ENCODE results near the gene THAP11.
"Not testable (repeated sequence)": the region's sequence is repeated elsewhere in the genome, so short reads cannot be mapped to it uniquely, and the experiment has no call there.

Gene THAP11

DNA sequence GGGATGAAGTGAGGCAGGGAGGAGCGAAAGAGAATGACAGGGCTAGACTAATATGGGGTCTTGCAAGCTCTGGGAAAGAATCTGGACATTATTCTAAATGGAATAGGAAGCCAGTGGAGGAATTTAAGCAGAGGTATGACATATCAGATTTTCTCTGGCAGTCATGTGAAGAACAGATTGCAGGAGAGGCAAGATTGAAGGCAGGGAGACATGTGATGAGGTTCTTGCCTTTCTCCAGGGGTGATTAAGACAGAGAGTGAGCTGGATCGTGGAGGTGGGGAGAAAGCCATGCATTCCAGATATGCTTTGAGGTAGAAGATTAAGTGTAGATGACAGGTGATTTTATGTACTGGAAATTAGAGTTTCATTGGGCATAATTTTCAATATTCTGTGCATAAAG is 4.3 kb upstream of the THAP11 start:
- no peak for DNase-seq

GRCh38 chr16:67841198-67841815 is 813 bp upstream of the THAP11 start:
- DNase-seq = peak; percentile 17

GRCh38 chr16:67842509-67843342 is 606 bp downstream of the THAP11 start:
- no peak for DNase-seq

DNA sequence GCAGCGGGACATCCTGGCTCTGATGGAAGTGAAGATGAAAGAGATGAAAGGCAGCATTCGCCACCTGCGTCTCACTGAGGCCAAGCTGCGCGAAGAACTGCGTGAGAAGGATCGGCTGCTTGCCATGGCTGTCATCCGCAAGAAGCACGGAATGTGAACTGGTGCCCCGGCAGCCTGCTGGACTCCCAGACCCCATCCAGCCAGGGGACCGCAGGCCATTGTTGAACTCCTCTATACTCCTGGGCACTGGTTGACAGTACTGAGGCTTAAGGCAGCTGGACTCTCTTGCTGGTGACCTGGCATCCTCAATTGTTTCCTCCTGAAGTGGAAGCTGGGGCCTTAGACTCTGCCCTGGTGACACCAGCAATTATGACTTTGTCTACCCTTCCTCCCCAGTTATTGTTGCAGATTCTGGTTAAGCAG is 1.2 kb downstream of the THAP11 start:
- no peak for DNase-seq

- no peak for DNase-seq
These were observed 2.4 kb downstream of the THAP11 start for GRCh38 chr16:67844497-67844896.

GRCh38 chr16:67845291-67846062 is 3.4 kb downstream of the THAP11 start:
- DNase-seq = no peak

DNA sequence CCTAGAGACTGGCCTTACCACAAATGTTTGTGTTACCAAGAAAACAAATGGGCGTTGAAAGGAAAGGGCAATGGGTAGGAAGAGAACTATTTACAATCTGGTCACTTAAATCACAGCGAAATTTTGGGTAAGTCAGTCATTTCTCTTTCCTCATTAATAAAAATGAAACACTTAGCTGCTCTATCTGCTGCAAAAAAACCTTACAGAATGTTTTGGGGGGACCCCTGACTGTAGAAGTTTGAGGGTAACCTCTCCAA is 3.9 kb downstream of the THAP11 start:
- no peak for DNase-seq

DNA sequence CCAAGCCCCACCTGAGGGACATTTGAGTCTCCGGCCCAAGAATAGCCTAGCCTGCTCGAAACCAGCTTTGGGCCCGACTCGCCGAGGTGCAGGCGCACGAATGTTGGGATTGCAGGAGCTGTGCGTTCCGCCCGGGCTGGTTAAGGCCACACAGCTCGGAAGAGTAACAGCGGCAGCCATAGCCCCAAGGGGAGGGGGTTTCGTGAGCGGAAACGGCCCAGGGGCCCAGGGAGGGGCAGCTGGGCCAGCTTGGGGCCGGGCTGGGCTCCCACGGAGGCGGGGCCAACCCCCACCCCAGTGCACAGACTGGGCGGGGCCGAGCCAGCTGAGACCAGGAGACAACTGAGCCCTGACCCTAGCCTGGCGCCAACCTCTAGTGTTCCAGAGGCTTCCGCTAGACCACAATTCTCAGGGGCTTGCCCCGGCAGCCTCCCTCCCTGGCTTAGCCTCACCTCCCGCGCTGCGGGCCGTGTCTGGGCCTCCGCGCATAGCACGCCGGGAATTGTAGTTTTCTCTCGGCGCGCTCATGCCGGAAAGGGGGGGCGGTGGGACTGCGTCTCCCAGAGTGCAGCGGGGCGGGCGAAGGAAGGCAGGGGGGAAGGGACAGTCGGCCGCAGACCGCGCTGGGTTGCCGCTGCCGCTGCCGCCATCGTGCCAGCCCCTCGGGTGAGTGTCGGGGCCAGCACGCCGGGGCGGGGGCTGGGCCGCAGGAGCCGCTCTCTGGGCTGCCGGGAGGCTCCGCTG is 4.4 kb downstream of the THAP11 start, which contains the start of gene NUTF2:
Gene NUTF2, plus strand, starts transcription at position 614 of the 744 bp plus-strand sequence. CDS start 18,198 bp downstream, outside the sequence.
- peak; percentile 51 for DNase-seq

GRCh38 chr16:67847064-67847861 is 5.1 kb downstream of the THAP11 start, which contains the start of gene CENPT:
Gene CENPT, minus strand, starts transcription at chr16:67847693. Its CDS starts 13,834 bp downstream, at chr16:67833859.
- no peak for DNase-seq

DNA sequence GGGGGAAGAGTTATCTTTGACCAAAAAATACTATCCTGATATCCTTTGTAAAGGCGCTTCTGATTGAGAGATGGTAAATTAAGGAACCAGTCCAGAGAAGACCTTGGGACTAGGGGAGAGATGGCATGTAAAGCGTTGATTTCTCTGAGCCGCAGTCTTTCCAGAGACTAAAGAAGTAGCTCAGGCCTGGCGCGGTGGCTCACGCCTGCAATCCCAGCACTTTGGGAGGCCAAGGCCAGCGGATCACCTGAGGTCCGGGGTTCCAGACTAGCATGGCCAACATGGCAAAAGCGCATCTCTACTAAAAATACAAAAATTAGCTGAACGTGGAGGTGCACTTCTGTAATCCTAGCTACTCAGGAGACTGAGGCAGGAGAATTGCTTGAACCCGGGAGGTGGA is 6.0 kb downstream of the THAP11 start:
- DNase-seq = no peak

DNA sequence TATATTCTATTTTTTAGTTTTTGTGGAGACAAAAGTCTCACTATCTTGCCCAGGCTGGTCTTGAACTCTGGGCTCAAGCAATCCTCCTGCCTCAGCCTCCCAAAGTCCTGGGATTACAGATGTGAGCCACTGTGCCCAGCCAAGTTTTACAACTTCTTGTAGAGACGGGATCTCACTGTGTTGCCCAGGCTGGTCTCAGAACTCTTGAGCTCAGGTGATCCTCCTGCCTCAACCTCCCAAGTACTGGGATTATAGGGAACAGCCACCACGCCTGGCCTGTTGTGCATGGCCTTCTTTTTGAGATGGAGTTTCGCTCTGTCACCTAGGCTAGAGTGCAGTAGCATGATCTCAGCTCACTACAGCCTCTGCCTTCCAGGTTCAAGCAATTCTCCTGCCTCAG is 11.6 kb downstream of the THAP11 start:
- no peak for DNase-seq

- DNase-seq = no peak
These were observed 13.7 kb downstream of the THAP11 start for GRCh38 chr16:67855789-67856188.

DNA sequence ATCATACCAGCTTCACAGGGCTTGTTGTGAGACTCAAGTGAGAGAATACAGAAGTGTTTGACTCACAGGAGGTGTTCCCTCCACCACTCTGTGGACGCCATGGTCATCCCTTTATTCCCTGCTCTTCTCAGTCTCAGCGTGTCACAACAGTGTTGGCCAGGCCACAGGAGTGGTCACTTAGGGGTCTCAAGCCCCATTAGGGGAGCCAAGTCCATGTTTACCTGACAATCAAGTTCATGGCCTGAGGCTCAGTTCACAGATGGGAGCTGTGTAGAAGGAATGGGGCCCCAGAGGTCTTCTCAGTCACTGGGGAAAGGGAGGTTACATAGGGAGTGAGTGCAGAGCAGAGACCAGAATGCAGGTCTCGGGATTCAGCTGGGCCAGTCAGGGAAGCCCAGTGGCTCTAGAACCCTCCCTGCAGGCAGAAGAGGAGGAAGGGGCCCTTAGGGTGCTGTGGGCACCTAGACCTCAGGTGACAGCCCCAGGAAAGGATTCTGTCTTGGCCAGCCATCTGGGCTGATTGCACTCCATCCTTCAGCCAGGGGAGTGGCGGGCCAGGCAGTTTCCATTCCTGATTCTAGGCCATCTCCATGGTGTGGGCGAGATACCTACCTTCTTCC is 14.9 kb downstream of the THAP11 start:
- DNase-seq = no peak

- DNase-seq = peak; percentile 62
These were observed 15.6 kb downstream of the THAP11 start for GRCh38 chr16:67857547-67858233.

GRCh38 chr16:67858500-67858899 is 16.4 kb downstream of the THAP11 start:
- no peak for DNase-seq

DNA sequence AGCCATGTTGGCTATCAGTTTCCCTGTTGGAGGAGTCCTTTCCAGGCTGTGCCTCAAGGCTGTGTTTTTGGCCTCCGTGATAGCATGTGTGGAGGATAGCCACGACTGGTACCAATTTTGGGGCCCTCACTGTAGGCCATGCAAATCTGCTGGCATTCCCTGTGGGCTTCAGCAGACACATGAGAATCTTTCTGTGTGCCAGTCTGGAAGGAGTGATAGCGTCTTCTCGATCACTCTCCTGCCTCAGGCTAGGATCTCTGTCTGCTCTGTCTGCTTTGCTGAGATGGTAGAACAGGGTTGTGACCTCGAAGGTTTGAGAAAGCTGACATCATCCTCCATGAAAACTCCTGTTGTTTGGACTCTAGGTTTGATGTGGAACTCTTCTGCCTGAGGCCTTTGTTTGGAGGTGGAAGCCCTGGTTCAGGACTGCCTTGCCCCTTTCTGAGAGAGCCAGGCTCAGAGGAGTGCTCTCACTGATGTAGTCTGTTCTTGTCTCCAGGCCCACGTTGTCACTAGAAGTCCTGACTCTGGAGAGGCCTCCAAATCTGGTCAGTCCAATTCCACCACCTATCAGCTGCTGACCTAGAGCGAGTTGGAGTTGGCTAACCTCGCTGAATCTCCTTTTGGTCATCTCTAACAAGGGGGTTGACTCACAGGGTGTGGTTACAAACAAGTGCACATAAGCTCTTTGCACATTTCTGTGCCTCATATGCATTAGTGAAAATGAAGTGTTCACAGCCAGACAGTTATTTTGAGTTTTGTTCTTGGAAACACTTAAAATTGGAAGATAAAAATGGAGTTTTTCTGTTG is 18.7 kb downstream of the THAP11 start:
- DNase-seq = no peak

DNA sequence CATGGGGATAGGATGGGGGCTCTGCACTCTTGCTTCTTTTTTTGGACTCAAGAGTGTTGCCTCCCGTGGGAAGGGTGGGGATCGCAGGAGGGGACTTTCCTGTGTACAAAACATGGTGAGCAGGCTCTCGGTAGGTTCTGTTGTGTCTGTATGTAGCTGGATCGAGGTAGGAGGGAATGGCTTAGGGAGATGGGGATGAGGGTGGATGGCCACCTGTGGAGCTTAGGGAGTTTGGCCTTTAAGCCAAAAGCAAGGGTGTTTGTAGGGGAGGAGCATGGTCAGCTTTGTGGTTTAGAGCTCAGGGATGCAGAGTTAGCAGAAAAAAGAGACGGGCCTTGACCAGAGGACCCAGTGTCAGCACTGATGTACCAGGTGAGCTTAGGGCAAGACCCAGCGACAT is 19.8 kb downstream of the THAP11 start:
- no peak for DNase-seq

DNA sequence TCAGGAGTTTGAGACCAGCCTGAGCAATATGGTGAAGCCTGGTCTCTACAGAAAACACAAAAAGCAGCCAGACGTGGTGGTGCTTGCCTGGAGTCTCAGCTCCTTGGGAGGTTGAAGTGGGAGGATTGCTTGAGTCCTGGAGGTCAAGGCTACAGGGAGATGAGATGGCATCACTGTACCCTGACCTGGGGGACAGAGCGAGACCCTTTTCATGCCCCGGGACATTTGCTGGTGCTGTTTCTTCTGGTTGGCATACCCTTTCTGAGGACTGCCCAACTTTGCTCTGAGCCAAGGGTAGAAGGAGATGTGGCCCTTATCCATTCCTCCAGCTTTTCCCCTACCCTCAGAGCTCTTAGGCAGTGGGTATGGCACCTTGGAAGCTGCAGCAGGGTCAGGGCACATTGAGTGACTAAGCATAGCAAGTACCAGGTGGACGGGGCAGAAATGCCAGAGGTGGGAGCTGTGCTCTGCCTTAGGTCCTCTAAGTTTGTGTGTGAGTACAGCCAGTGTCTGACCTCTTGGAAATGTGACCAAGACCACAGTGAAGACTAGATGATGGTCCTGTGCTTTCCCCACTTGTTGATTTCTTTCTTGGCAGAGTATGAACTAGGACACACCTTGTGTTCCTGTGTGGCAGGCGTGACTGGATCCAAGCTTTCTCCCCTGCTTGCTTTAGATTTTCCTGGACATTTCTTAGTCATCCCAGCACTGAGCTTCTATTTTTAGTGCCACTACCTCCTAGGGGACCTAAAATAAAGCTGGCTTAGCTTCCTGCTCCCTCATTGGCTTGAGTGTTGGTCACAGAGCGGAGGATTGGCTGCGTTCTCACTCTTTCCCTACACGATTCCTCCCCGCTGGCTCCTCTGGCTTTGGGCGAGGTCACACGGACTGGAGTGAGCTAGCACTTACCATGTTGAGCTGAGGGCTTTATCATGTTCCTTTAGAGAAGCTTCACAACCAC is 20.8 kb downstream of the THAP11 start:
- DNase-seq = no peak

DNA sequence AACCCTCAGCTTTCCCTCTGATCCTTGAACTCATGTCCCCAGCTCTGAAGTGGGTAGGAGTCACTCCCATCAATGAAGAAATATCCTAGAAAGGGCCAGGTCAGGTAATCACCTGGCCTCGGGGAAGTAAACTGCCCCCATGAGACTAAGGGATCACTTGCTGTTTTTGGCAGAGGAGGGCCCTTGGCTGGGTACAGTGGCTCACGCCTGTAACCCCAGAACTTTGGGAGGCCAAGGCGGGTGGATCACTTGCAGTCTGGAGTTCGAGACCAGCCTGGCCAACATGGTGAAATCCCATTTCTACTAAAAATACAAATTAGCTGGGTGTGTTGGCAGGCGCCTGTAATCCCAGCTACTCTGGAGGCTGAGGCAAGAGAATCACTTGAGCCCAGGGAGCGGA is 21.9 kb downstream of the THAP11 start:
- DNase-seq = not testable (repeated sequence)
